HG03378 (cell line): ENCODE results near the gene POMT1.

ENCODE experiments used
- ATAC-seq: cut with Tn5 transposase; IDR thresholded peaks from one replicate; pipeline ENCODE4 v1.9.1; 2021; ENCODE audit warnings: mild to moderate bottlenecking, moderate library complexity; ENCODE audit not compliant: unreplicated experiment

Gene POMT1

GRCh38 chr9:131476777-131477345 is 25.9 kb upstream of the POMT1 start:
- no peak for ATAC-seq

GRCh38 chr9:131477367-131477766 is 25.4 kb upstream of the POMT1 start:
- ATAC-seq: no peak

GRCh38 chr9:131477816-131478419 is 24.8 kb upstream of the POMT1 start:
- ATAC-seq: no peak

- ATAC-seq: no peak
Observed at GRCh38 chr9:131478421-131478868, 24.3 kb upstream of the POMT1 start.

GRCh38 chr9:131478911-131479310 is 23.8 kb upstream of the POMT1 start:
- no peak for ATAC-seq

- no peak for ATAC-seq
Observed at GRCh38 chr9:131480258-131480657, 22.5 kb upstream of the POMT1 start.

- ATAC-seq: no peak
Observed at GRCh38 chr9:131481441-131482342, 21.0 kb upstream of the POMT1 start.

GRCh38 chr9:131482343-131483006 is 20.2 kb upstream of the POMT1 start:
- ATAC-seq: no peak

- no peak for ATAC-seq
Observed at GRCh38 chr9:131483319-131484050, 19.2 kb upstream of the POMT1 start.

GRCh38 chr9:131484051-131484445 is 18.7 kb upstream of the POMT1 start:
- ATAC-seq: no peak

GRCh38 chr9:131484560-131485185 is 18.0 kb upstream of the POMT1 start:
- no peak for ATAC-seq

- no peak for ATAC-seq
Observed at GRCh38 chr9:131485206-131485605, 17.5 kb upstream of the POMT1 start.

GRCh38 chr9:131485728-131486422 is 16.8 kb upstream of the POMT1 start:
- ATAC-seq: no peak

GRCh38 chr9:131487001-131487400 is 15.7 kb upstream of the POMT1 start:
- ATAC-seq: no peak

- no peak for ATAC-seq
Observed at GRCh38 chr9:131487621-131488031, 15.1 kb upstream of the POMT1 start.

- ATAC-seq: no peak
Observed at GRCh38 chr9:131490514-131490913, 12.2 kb upstream of the POMT1 start.

- no peak for ATAC-seq
Observed at GRCh38 chr9:131491001-131491710, 11.6 kb upstream of the POMT1 start.

- ATAC-seq: no peak
Observed at GRCh38 chr9:131492070-131492469, 10.6 kb upstream of the POMT1 start.

GRCh38 chr9:131494296-131494870 is 8.3 kb upstream of the POMT1 start:
- ATAC-seq: no peak
